ENCODE results near the gene IL1RAP.

The IL1RAP gene

GRCh38 chr3:190588570-190588969 is 74.7 kb downstream of the IL1RAP start:
- Histone ChIP-seq H3K4me1 (ENCODE audit: control insufficient read depth, insufficient read depth, low read length) (no peaks in the 10 kb centered on the region), H3K27me3 (ENCODE audit: control insufficient read depth, insufficient read depth, low read length) (no peaks in the 10 kb centered on the region), H3K9ac (ENCODE audit: low read depth, low read length) (no peak overlapping the region), H3K4me3 (ENCODE audit: low read depth, low read length) (no peak overlapping the region), H3K36me3 (ENCODE audit: control insufficient read depth, insufficient read depth, low read length) (no peaks in the 10 kb centered on the region), H3K9me3 (ENCODE audit: control insufficient read depth, insufficient read depth, low read length) (no peaks in the 10 kb centered on the region)

DNA sequence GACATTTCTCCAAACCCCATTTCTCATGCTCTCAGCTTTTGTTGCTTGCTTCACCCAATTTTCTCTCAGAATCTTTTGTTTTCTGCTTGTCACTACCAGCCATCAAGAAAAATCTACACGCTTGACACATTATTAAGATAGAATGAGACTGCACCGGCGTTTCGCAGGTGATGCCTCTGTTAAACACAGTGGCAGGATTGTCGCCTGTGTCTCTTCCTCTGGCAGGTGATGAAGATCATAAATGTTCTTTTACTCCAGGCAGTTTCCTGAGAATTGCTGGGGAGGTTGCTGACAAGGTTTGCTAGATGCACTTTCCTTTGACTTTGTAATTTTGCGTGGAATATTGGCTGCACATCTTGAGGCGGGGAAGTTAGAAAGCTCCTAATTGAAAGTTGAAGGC is 75.4 kb downstream of the IL1RAP start:
- H3K36me3 ChIP-seq (ENCODE audit: control insufficient read depth, insufficient read depth, low read length), result no peaks in the 10 kb centered on the region

GRCh38 chr3:190591080-190591479 is 77.2 kb downstream of the IL1RAP start:
- Histone ChIP-seq H3K4me1 (ENCODE audit: control insufficient read depth, insufficient read depth, low read length) (peaks cover 2% of the 10 kb centered on the region), H3K9ac (ENCODE audit: low read depth, low read length) (no peak overlapping the region), H3K9me3 (ENCODE audit: control insufficient read depth, insufficient read depth, low read length) (no peaks in the 10 kb centered on the region), H3K36me3 (ENCODE audit: control insufficient read depth, insufficient read depth, low read length) (no peaks in the 10 kb centered on the region), H3K4me3 (ENCODE audit: low read depth, low read length) (no peak overlapping the region), H3K27me3 (ENCODE audit: control insufficient read depth, insufficient read depth, low read length) (no peaks in the 10 kb centered on the region)

More for the DNA sequence above, 75.4 kb downstream of the IL1RAP start:
- Histone ChIP-seq H3K27me3 (ENCODE audit: control insufficient read depth, insufficient read depth, low read length) (no peaks in the 10 kb centered on the region), H3K9ac (ENCODE audit: low read depth, low read length) (no peak overlapping the region), H3K9me3 (ENCODE audit: control insufficient read depth, insufficient read depth, low read length) (no peaks in the 10 kb centered on the region), H3K4me1 (ENCODE audit: control insufficient read depth, insufficient read depth, low read length) (no peaks in the 10 kb centered on the region), H3K4me3 (ENCODE audit: low read depth, low read length) (no peak overlapping the region)

GRCh38 chr3:190593075-190593474 is 79.2 kb downstream of the IL1RAP start:
- Histone ChIP-seq H3K27me3 (ENCODE audit: control insufficient read depth, insufficient read depth, low read length) (no peaks in the 10 kb centered on the region), H3K36me3 (ENCODE audit: control insufficient read depth, insufficient read depth, low read length) (no peaks in the 10 kb centered on the region), H3K9me3 (ENCODE audit: control insufficient read depth, insufficient read depth, low read length) (no peaks in the 10 kb centered on the region), H3K9ac (ENCODE audit: low read depth, low read length) (no peak overlapping the region), H3K4me3 (ENCODE audit: low read depth, low read length) (no peak overlapping the region), H3K4me1 (ENCODE audit: control insufficient read depth, insufficient read depth, low read length) (peaks cover 2% of the 10 kb centered on the region)

GRCh38 chr3:190594171-190594570 is 80.3 kb downstream of the IL1RAP start:
- Histone ChIP-seq H3K27me3 (ENCODE audit: control insufficient read depth, insufficient read depth, low read length) (no peaks in the 10 kb centered on the region), H3K9ac (ENCODE audit: low read depth, low read length) (no peak overlapping the region), H3K36me3 (ENCODE audit: control insufficient read depth, insufficient read depth, low read length) (no peaks in the 10 kb centered on the region), H3K4me1 (ENCODE audit: control insufficient read depth, insufficient read depth, low read length) (peaks cover 2% of the 10 kb centered on the region), H3K4me3 (ENCODE audit: low read depth, low read length) (no peak overlapping the region), H3K9me3 (ENCODE audit: control insufficient read depth, insufficient read depth, low read length) (no peaks in the 10 kb centered on the region)

DNA sequence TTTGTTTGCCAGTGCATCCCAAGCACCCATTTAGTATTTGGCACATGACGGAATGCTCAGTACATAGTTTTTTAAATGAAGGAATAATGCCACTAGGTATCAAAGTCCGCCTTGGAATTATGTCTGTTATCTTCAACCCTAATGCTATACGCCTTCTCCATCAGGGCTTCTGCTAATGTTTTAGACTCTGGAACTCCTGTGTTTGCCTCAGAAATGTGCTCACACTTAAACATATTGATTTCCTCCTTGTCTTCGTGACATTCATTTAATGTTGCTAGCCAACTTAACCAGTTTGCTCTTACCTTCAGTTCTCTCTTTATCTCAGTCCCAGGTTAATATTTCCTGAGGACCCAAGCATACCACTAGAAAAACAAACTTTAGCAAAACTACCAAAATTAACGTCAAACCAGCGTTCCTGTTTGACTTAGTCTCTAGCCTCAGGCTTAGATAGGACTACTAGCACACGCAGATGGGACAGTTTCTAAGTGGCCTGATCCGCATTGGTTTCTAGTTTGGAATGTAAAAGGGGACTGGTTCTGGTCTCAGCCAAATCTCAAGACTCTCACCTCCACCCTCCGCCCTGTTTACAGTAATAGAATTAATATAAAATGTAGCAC is 81.4 kb downstream of the IL1RAP start:
- Histone ChIP-seq H3K4me3 (ENCODE audit: low read depth, low read length) (no peak overlapping the region), H3K9ac (ENCODE audit: low read depth, low read length) (no peak overlapping the region), H3K4me1 (ENCODE audit: control insufficient read depth, insufficient read depth, low read length) (peaks cover 2% of the 10 kb centered on the region), H3K9me3 (ENCODE audit: control insufficient read depth, insufficient read depth, low read length) (no peaks in the 10 kb centered on the region), H3K27me3 (ENCODE audit: control insufficient read depth, insufficient read depth, low read length) (no peaks in the 10 kb centered on the region), H3K36me3 (ENCODE audit: control insufficient read depth, insufficient read depth, low read length) (no peaks in the 10 kb centered on the region)

- Histone ChIP-seq H3K9ac (ENCODE audit: low read depth, low read length) (no peak overlapping the region), H3K4me1 (ENCODE audit: control insufficient read depth, insufficient read depth, low read length) (peaks cover 2% of the 10 kb centered on the region)
Observed at GRCh38 chr3:190595807-190596206, 81.9 kb downstream of the IL1RAP start.

GRCh38 chr3:190596349-190597285 is 82.7 kb downstream of the IL1RAP start:
- H3K27me3 ChIP-seq (ENCODE audit: control insufficient read depth, insufficient read depth, low read length), result no peaks in the 10 kb centered on the region
- no peaks in the 10 kb centered on the region for H3K36me3 ChIP-seq (ENCODE audit: control insufficient read depth, insufficient read depth, low read length)
- H3K9ac ChIP-seq (ENCODE audit: low read depth, low read length), result no peak overlapping the region
- peaks cover 2% of the 10 kb centered on the region for H3K4me1 ChIP-seq (ENCODE audit: control insufficient read depth, insufficient read depth, low read length)
- no peak overlapping the region for H3K4me3 ChIP-seq (ENCODE audit: low read depth, low read length)
- no peaks in the 10 kb centered on the region for H3K9me3 ChIP-seq (ENCODE audit: control insufficient read depth, insufficient read depth, low read length)

More at GRCh38 chr3:190595807-190596206, 81.9 kb downstream of the IL1RAP start:
- Histone ChIP-seq H3K4me3 (ENCODE audit: low read depth, low read length) (no peak overlapping the region), H3K27me3 (ENCODE audit: control insufficient read depth, insufficient read depth, low read length) (no peaks in the 10 kb centered on the region), H3K9me3 (ENCODE audit: control insufficient read depth, insufficient read depth, low read length) (no peaks in the 10 kb centered on the region), H3K36me3 (ENCODE audit: control insufficient read depth, insufficient read depth, low read length) (no peaks in the 10 kb centered on the region)

DNA sequence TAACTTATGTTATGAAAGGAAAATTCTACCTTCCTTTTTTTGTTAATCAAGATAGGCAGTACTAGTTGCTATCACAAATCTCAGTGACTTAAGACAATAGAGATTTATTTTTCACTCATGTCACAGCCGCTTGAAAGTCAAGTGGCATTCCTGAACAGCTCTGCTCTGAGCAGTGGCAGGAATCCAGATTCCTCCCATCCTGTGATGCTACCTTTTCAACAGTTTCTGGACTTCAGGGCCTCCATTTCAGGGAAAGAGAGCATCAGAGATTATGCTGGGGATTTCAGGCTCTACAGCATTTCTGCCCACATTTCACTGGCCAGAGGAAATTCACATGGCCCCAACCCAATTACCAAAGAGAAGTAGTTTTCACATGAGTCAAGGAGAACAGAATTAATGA is 83.4 kb downstream of the IL1RAP start:
- Histone ChIP-seq H3K4me1 (ENCODE audit: control insufficient read depth, insufficient read depth, low read length) (peaks cover 2% of the 10 kb centered on the region), H3K4me3 (ENCODE audit: low read depth, low read length) (no peak overlapping the region), H3K36me3 (ENCODE audit: control insufficient read depth, insufficient read depth, low read length) (no peaks in the 10 kb centered on the region), H3K9ac (ENCODE audit: low read depth, low read length) (no peak overlapping the region), H3K27me3 (ENCODE audit: control insufficient read depth, insufficient read depth, low read length) (no peaks in the 10 kb centered on the region), H3K9me3 (ENCODE audit: control insufficient read depth, insufficient read depth, low read length) (no peaks in the 10 kb centered on the region)

DNA sequence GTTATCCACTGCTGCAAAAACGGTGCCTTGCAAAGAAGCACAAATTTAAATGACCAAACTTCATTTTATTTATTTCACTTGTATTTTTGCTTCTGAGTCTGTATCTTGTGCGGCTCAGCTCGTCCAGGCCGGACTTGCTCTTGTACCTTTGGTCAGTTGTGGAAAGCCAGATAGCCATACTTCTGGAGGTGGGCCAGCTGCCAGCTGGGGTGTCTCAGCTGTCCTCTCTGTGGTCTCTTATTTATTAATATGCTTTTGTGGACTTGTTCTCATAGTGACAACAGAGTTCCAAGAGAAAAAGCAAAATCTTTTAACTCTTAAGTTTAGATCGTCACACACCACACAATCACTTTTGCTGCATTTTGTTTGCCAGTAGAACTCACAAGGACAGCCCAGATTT is 87.7 kb downstream of the IL1RAP start:
- Histone ChIP-seq H3K27me3 (ENCODE audit: control insufficient read depth, insufficient read depth, low read length) (no peaks in the 10 kb centered on the region), H3K36me3 (ENCODE audit: control insufficient read depth, insufficient read depth, low read length) (no peaks in the 10 kb centered on the region), H3K9ac (ENCODE audit: low read depth, low read length) (no peak overlapping the region), H3K4me3 (ENCODE audit: low read depth, low read length) (no peak overlapping the region), H3K9me3 (ENCODE audit: control insufficient read depth, insufficient read depth, low read length) (no peaks in the 10 kb centered on the region), H3K4me1 (ENCODE audit: control insufficient read depth, insufficient read depth, low read length) (no peaks in the 10 kb centered on the region)

DNA sequence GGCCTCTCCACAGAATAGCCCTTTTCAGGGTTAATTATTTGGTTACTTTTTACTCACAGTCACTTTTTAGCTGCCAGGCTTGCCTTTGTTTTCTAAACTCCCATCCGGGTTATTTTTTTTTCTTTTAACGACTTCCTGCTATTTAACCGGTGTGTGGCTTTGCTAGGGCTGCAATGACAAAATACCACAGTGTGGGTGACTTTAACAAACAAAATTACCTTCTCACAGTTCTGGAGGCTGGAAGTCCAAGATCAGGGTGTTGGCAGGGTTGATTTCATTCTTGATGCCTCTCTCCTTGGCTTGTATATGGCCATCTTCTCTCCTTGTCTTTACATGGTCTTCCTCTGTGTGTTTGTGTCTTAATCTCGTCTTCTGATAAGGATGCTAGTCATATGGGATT is 91.5 kb downstream of the IL1RAP start:
- Histone ChIP-seq H3K4me3 (ENCODE audit: low read depth, low read length) (no peak overlapping the region), H3K36me3 (ENCODE audit: control insufficient read depth, insufficient read depth, low read length) (no peaks in the 10 kb centered on the region), H3K9me3 (ENCODE audit: control insufficient read depth, insufficient read depth, low read length) (no peaks in the 10 kb centered on the region), H3K4me1 (ENCODE audit: control insufficient read depth, insufficient read depth, low read length) (no peaks in the 10 kb centered on the region), H3K9ac (ENCODE audit: low read depth, low read length) (no peak overlapping the region), H3K27me3 (ENCODE audit: control insufficient read depth, insufficient read depth, low read length) (no peaks in the 10 kb centered on the region)

- Histone ChIP-seq H3K9me3 (ENCODE audit: control insufficient read depth, insufficient read depth, low read length) (no peaks in the 10 kb centered on the region), H3K36me3 (ENCODE audit: control insufficient read depth, insufficient read depth, low read length) (no peaks in the 10 kb centered on the region), H3K27me3 (ENCODE audit: control insufficient read depth, insufficient read depth, low read length) (no peaks in the 10 kb centered on the region), H3K9ac (ENCODE audit: low read depth, low read length) (no peak overlapping the region), H3K4me3 (ENCODE audit: low read depth, low read length) (no peak overlapping the region), H3K4me1 (ENCODE audit: control insufficient read depth, insufficient read depth, low read length) (no peaks in the 10 kb centered on the region)
Observed at GRCh38 chr3:190606596-190606995, 92.7 kb downstream of the IL1RAP start.

Measured in iPS-15b (cell line).